Lung (tissue), 12 donors: ENCODE data around the gene CD59. TPM values are rescaled to one million over a fixed set of nuclear protein-coding genes. Genes with fewer than 3 reads are reported as not detected.

Experiments
- ATAC-seq: fragments of 200-7000 bp; cut with Tn5 transposase; one replicate; pipeline ENCODE4 v1.9.1; 2020; ENCODE audit warnings: moderate number of reproducible peaks; ENCODE audit not compliant: insufficient read depth, low FRiP score
- DNase-seq, 3 donors: peaks; one replicate each; pipeline ENCODE4 v3.0.0-alpha.2; 2013 to 2017
- H3K27ac ChIP-seq, 2 donors: one replicate each; pipeline ENCODE4 v1.5.1; 2013; ENCODE audit warnings: mild to moderate bottlenecking in 2 of 2, moderate library complexity in 2 of 2, control low read depth in 1 of 2, inconsistent platforms in 1 of 2, low read depth in 1 of 2, low read length in 1 of 2
- H3K27me3 ChIP-seq, 3 donors: one replicate each; pipeline ENCODE4 v1.5.1; 2013; ENCODE audit warnings: low read length in 2 of 3; ENCODE audit not compliant: control insufficient read depth in 3 of 3, insufficient read depth in 3 of 3
- H3K36me3 ChIP-seq, 4 donors: one replicate each; pipeline ENCODE4 v1.5.1; 2013; ENCODE audit warnings: low read length in 4 of 4, mild to moderate bottlenecking in 1 of 4, moderate library complexity in 1 of 4; ENCODE audit not compliant: control insufficient read depth in 4 of 4, insufficient read depth in 4 of 4
- H3K4me1 ChIP-seq, 5 donors: one replicate each; pipeline ENCODE4 v1.5.1; 2013; ENCODE audit warnings: low read length in 5 of 5, mild to moderate bottlenecking in 2 of 5, moderate library complexity in 1 of 5; ENCODE audit not compliant: control insufficient read depth in 5 of 5, insufficient read depth in 5 of 5
- H3K4me3 ChIP-seq: one replicate; pipeline ENCODE4 v1.5.1; 2013; ENCODE audit warnings: mild to moderate bottlenecking, control low read depth, moderate library complexity
- H3K9ac ChIP-seq, 2 donors: one replicate each; pipeline ENCODE4 v1.5.1; 2013; ENCODE audit warnings: low read length in 2 of 2, control low read depth in 1 of 2; ENCODE audit not compliant: insufficient read depth in 1 of 2
- H3K9me3 ChIP-seq, 4 donors: one replicate each; pipeline ENCODE4 v1.5.1; 2013; ENCODE audit warnings: low read length in 3 of 4, mild to moderate bottlenecking in 1 of 4, moderate library complexity in 1 of 4; ENCODE audit not compliant: control insufficient read depth in 4 of 4, insufficient read depth in 3 of 4
- WGBS, 2 donors: extraction: QIAGEN DNeasy Blood & Tissue Kit; methylation state at CpG; one replicate each; pipeline ENCODE4 v1.1.7; 2013; 5-methylcytosine and 5-hydroxymethylcytosine counted together
- polyA plus RNA-seq, 2 donors: library from polyadenylated mRNA; stranded (reverse); fragments of 200-250 nt; gene quantifications; one replicate each; pipeline ENCODE4 v1.2.1, GENCODE V29; 2013
- total RNA-seq, 2 donors: library from RNA; depleted of rRNA in 1 of 2; stranded (reverse); fragments of >200 nt in 1 of 2; gene quantifications; one replicate each; pipeline ENCODE4 v1.2.1, GENCODE V29; 2014 to 2021
- TF ChIP-seq, protein P1 (sequence below): IDR thresholded peaks from 2 replicates; pipeline ENCODE4 v1.5.1; 2012; ENCODE audit warnings: mild to moderate bottlenecking; ENCODE audit errors: control extremely low read depth, extremely low read depth
- donor health status: control.
- donor health status: control.
- donor health status: Bipolar disorder and iron deficiency.
- donor health status: healthy.
- donor health status: DM: yes; HTN: yes; CAD: no.

CD59 gene
- total and polyA plus RNA-seq, 4 donors, result 215 to 833 (median 539) TPM

DNA sequence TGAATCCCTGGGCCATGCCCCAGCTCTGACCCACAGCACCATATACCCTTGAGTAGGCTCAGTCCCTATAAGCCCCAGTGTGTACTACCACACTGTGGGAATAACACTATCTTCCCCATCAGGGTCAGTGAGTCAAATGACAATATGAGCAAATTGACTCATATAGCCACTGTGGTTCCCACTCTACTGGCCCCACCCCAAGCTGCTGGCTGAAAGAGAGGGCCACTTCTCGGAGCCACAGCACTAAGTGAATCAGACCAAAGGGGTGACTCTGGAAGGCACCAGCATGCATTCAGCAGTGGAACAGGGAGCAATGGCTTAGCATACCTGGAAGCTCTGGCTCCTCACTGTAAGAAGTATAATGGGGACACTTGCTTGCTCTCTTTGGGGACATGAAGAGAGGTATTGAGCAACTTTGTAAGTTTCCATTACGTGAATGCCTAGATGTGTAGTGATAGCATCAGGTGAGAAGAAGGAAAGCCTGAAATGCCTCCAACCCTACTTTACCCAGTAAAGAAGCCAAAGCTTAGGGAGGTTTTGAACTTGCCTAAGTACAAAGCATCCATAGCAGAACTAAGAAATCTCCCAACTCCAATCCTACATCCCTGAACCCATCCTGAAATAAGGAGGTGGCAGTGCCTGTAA is 13.5 kb downstream of the CD59 start:
- 58 to 75% methylated on average over 2 of the region's 2 CpGs for WGBS, 2 donors
- Histone ChIP-seq H3K36me3 (peaks cover 16 to 25% (median 20%) of the 10 kb centered on the region in 4 donors), H3K4me1 (peaks cover 14 to 42% (median 27%) of the 10 kb centered on the region in 5 donors), H3K27me3 (no peaks in the 10 kb centered on the region), H3K4me3 (no peak overlapping the region), H3K9me3 (no peaks in the 10 kb centered on the region), H3K9ac (no peak overlapping the region), H3K27ac (peak overlapping the region; percentile 94 to 95)
- ATAC-seq (peak; percentile 66), DNase-seq (no peak)
- TF ChIP-seq, protein P1, sequence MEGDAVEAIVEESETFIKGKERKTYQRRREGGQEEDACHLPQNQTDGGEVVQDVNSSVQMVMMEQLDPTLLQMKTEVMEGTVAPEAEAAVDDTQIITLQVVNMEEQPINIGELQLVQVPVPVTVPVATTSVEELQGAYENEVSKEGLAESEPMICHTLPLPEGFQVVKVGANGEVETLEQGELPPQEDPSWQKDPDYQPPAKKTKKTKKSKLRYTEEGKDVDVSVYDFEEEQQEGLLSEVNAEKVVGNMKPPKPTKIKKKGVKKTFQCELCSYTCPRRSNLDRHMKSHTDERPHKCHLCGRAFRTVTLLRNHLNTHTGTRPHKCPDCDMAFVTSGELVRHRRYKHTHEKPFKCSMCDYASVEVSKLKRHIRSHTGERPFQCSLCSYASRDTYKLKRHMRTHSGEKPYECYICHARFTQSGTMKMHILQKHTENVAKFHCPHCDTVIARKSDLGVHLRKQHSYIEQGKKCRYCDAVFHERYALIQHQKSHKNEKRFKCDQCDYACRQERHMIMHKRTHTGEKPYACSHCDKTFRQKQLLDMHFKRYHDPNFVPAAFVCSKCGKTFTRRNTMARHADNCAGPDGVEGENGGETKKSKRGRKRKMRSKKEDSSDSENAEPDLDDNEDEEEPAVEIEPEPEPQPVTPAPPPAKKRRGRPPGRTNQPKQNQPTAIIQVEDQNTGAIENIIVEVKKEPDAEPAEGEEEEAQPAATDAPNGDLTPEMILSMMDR, result no peak

DNA sequence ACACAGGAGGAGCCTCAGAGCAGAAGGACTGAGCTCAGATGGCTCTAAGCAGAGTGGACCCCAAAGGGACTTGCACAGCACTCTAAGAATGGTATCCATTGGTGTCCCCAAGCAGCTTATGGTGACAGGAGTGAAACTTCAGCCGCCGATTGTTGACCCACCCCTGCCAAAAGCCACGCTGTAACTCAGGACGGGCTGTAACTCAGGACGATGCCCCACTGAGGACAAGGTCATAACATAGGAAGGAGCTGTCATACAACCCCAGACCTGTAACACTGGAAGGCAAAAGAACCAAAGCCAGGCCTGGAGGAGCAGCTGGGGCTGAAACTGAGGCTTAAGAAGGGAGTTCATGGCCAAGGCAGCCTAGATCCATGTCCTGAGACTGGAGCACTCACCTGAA is 14.2 kb downstream of the CD59 start:
- H3K4me3 ChIP-seq, result no peak overlapping the region
- H3K9me3 ChIP-seq, result no peaks in the 10 kb centered on the region
- WGBS, 2 donors, result 78 to 91% methylated on average over 5 of the region's 5 CpGs
- TF ChIP-seq, protein P1, result no peak
- ATAC-seq (no peak), DNase-seq (no peak)
- H3K27me3 ChIP-seq, result no peaks in the 10 kb centered on the region
- no peak overlapping the region for H3K9ac ChIP-seq
- peaks cover 14 to 46% (median 27%) of the 10 kb centered on the region in 5 donors for H3K4me1 ChIP-seq
- peak overlapping the region; percentile 94 to 95 for H3K27ac ChIP-seq
- peaks cover 22 to 25% (median 22%) of the 10 kb centered on the region in 4 donors for H3K36me3 ChIP-seq

DNA sequence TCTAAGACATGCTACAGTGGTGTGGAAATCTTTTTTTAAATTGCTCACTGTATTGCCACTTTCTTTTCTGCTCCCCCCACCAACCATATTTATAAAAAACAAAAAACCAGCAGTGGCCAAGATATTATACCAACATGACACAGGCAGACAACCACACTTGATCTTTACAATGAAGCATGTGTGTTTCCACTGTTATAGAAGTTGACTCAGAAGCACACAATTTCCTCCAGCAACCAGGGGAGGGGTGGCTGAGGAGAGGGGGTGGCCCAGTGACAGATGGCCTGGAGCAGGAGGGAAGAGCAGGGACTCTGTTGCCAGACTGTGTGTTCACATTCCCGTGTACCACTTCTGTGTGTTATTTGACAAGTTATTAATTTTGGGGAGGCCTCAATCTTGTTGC is 14.8 kb downstream of the CD59 start:
- WGBS, 2 donors, result 25 to 27% methylated on average over 1 of the region's 1 CpG

More for the DNA sequence above, 14.8 kb downstream of the CD59 start:
- Histone ChIP-seq H3K9ac (no peak overlapping the region), H3K27ac (peak overlapping the region; percentile 94 to 95), H3K36me3 (peaks cover 25 to 31% (median 27%) of the 10 kb centered on the region in 4 donors), H3K4me1 (peaks cover 14 to 46% (median 30%) of the 10 kb centered on the region in 5 donors), H3K4me3 (no peak overlapping the region), H3K27me3 (no peaks in the 10 kb centered on the region), H3K9me3 (no peaks in the 10 kb centered on the region)
- ATAC-seq, result no peak
- peak in 2 of 3 donors; percentile 56 to 60 for DNase-seq
- TF ChIP-seq, protein P1, result no peak
